Loucy (cell line): Measurements from ENCODE around the gene CSF1R.

Experiments used
- H2AFZ ChIP-seq: fragments of 200-600 bp; sonication (generic); 2 replicates; pipeline ENCODE4 v1.6.0; 2016; ENCODE audit warnings: antibody characterized with exemption, mild to moderate bottlenecking, low read length, moderate library complexity
- H3F3A ChIP-seq: fragments of 200-600 bp; 2 replicates; pipeline ENCODE4 v1.6.0; 2016; ENCODE audit warnings: antibody characterized with exemption, low read depth, mild to moderate bottlenecking
- H3K27me3 ChIP-seq: fragments of 200-600 bp; sonication (generic); 2 replicates; pipeline ENCODE4 v1.6.1; 2014; ENCODE audit warnings: low read length, mild to moderate bottlenecking; ENCODE audit not compliant: insufficient read depth, poor library complexity, severe bottlenecking
- H3K36me3 ChIP-seq: fragments of 200-600 bp; sonication (generic); 2 replicates; pipeline ENCODE4 v1.6.1; 2016; ENCODE audit warnings: low read length; ENCODE audit not compliant: insufficient read depth
- H3K4me1 ChIP-seq: fragments of 200-600 bp; sonication (generic); 2 replicates; pipeline ENCODE4 v1.5.1; 2014; ENCODE audit warnings: low read length, mild to moderate bottlenecking; ENCODE audit not compliant: insufficient read depth, poor library complexity, severe bottlenecking
- H3K4me2 ChIP-seq: fragments of 200-600 bp; sonication (generic); 2 replicates; pipeline ENCODE4 v1.6.0; 2014; ENCODE audit warnings: antibody characterized with exemption, low read length, low read depth, mild to moderate bottlenecking; ENCODE audit not compliant: poor library complexity, severe bottlenecking
- H3K4me3 ChIP-seq: fragments of 200-600 bp; sonication (generic); 2 replicates; pipeline ENCODE4 v1.5.1; 2014; ENCODE audit warnings: low read length, mild to moderate bottlenecking, mixed read lengths; ENCODE audit not compliant: poor library complexity, severe bottlenecking
- H3K79me2 ChIP-seq: fragments of 200-600 bp; sonication (generic); 2 replicates; pipeline ENCODE4 v1.6.1; 2014; ENCODE audit warnings: low read length; ENCODE audit not compliant: insufficient read depth
- H3K9ac ChIP-seq: fragments of 200-600 bp; sonication (generic); 2 replicates; pipeline ENCODE4 v1.6.0; 2014; ENCODE audit warnings: mild to moderate bottlenecking, low read depth, low read length, moderate library complexity; ENCODE audit not compliant: poor library complexity, severe bottlenecking
- H3K9me2 ChIP-seq: fragments of 200-600 bp; sonication (generic); replicated peaks from 2 replicates; pipeline ENCODE4 v1.6.1; 2016; ENCODE audit warnings: low read depth, low read length, mixed read lengths
- H3K9me3 ChIP-seq: fragments of 200-600 bp; sonication (generic); 2 replicates; pipeline ENCODE4 v1.6.1; 2014; ENCODE audit warnings: mild to moderate bottlenecking, antibody characterized with exemption, low read length, low read depth; ENCODE audit not compliant: insufficient read depth
- H4K20me1 ChIP-seq: fragments of 200-600 bp; sonication (generic); 2 replicates; pipeline ENCODE4 v1.6.0; 2014; ENCODE audit warnings: antibody characterized with exemption, low read length, mild to moderate bottlenecking; ENCODE audit not compliant: insufficient read depth, poor library complexity, severe bottlenecking
- CTCF ChIP-seq: fragments of 200-600 bp; sonication (generic); conservative IDR thresholded peaks from 2 replicates; pipeline ENCODE4 v1.5.1; 2014; ENCODE audit warnings: mild to moderate bottlenecking, antibody characterized with exemption, low read length
- EZH2phosphoT487 ChIP-seq: fragments of 200-600 bp; IDR thresholded peaks from 2 replicates; pipeline ENCODE4 v1.6.1; 2018; ENCODE audit warnings: antibody characterized with exemption, mild to moderate bottlenecking, moderate library complexity, borderline replicate concordance

Gene CSF1R

DNA sequence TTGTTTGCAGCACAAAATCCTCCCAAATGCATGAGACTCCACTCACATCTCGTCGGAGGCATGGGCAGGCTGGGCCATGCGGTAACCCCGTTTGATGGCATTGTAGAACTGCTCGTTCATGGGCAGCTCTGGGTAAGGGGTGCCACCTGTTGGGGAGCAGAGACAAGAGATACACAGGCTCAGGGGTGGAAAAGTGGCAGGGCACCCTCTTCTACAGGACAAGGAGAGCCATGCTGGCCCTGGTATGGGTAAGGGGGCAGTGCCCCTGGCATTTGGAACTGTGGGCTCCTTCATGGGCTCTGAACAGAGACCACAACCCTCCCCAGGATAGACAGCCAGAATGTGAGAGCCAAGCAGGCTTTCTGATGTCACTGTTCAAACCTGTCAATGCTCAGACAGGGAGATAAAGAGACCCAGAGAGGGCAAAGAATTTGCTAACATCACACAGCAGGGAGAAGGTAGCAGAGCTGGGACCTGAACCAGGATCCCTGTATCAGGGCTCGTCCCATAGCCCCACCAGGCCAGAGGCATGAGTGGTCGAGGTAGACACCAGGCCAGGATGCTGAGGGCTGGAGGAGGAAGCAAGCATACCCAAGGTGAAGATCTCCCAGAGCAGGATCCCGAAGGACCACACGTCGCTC lies 33.2 kb upstream of the CSF1R start:
- Histone ChIP-seq H3K4me2 (no peak overlapping the region), H3K4me3 (no peak overlapping the region), H3K79me2 (no peaks in the 10 kb centered on the region), H3K9me3 (no peaks in the 10 kb centered on the region), H3K9ac (no peak overlapping the region), H4K20me1 (no peaks in the 10 kb centered on the region), H3K4me1 (no peaks in the 10 kb centered on the region), H3K27me3 (no peaks in the 10 kb centered on the region), H2AFZ (no peak overlapping the region), H3K9me2 (no peaks in the 10 kb centered on the region), H3F3A (no peaks in the 10 kb centered on the region), H3K36me3 (no peaks in the 10 kb centered on the region)
- peak; percentile 34; the same call in 1 of the 2 replicates for TF ChIP-seq CTCF
- no peak for TF ChIP-seq EZH2phosphoT487

- no peaks in the 10 kb centered on the region for H3K36me3 ChIP-seq
- H3K9me2 ChIP-seq, result no peaks in the 10 kb centered on the region
- TF ChIP-seq CTCF (no peak), EZH2phosphoT487 (no peak)
- no peaks in the 10 kb centered on the region for H4K20me1 ChIP-seq
- H3K4me3 ChIP-seq, result no peak overlapping the region
- no peaks in the 10 kb centered on the region for H3K79me2 ChIP-seq
- H3K4me2 ChIP-seq, result no peak overlapping the region
- no peak overlapping the region for H3K9ac ChIP-seq
- no peaks in the 10 kb centered on the region for H3K4me1 ChIP-seq
- H3F3A ChIP-seq, result no peaks in the 10 kb centered on the region
- H3K27me3 ChIP-seq, result no peaks in the 10 kb centered on the region
- H3K9me3 ChIP-seq, result no peaks in the 10 kb centered on the region
- no peak overlapping the region for H2AFZ ChIP-seq
Observed at GRCh38 chr5:150118561-150119229, 32.3 kb upstream of the CSF1R start.

DNA sequence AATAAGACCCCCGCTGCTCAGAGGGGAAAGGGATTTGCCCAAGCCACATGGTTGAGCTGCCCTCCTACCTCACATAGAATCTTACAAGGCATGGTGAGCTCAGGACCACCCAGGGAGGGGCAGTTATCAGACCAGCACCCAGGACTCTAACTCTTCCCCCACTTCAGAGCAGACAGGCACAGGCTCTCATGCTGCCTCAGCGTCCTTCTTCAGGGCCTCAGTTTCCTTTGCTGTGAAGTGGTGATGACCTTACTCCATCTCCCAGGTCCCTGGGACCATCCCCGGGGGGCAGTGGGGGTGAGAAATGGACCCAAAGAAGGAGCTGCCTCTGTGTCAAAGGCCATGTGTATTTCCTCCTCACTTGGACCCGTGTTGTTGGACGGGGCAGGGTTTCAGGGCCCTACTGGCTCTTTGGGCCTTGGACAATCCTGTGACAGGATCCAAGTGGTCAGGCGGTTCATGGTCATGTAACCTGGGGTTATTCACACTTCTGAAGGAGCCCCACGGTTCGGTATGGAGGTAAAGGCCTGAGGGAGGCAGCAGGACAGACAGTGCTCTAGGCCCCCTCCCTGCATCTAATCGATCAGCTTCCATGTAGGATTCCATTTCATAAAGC lies 31.7 kb upstream of the CSF1R start:
- Histone ChIP-seq H3K36me3 (no peaks in the 10 kb centered on the region), H3K4me3 (no peak overlapping the region), H3K79me2 (no peaks in the 10 kb centered on the region), H3K9me3 (no peaks in the 10 kb centered on the region), H3K4me2 (no peak overlapping the region), H3K4me1 (no peaks in the 10 kb centered on the region), H3F3A (no peaks in the 10 kb centered on the region), H3K9me2 (no peaks in the 10 kb centered on the region), H3K27me3 (no peaks in the 10 kb centered on the region), H2AFZ (no peak overlapping the region), H3K9ac (no peak overlapping the region), H4K20me1 (no peaks in the 10 kb centered on the region)
- TF ChIP-seq CTCF, result no peak
- TF ChIP-seq EZH2phosphoT487, result no peak
